Measurements from ENCODE around the gene GALNT8. TPM values are rescaled to one million over a fixed set of nuclear protein-coding genes. Genes with fewer than 3 reads are reported as not detected.

The GALNT8 gene
- total RNA-seq, 1 experiment from 2014 or later: not detected

- H3K36me3 ChIP-seq (ENCODE audit: control insufficient read depth in 1 of 2, insufficient read depth in 2 of 2, low read length in 2 of 2): no peaks in the 10 kb centered on the region
- RAD21 ChIA-PET (ENCODE audit: low non-redundant PET in 1 of 2, low total read pairs in 2 of 2, uncharacterized antibody in 2 of 2, unreplicated experiment in 2 of 2): no interaction called here
- no peak overlapping the region for H3K4me3 ChIP-seq (replicated peaks in 1 of 2; ENCODE audit: low read depth in 1 of 2, low read length in 2 of 2)
- CTCF ChIA-PET: no interaction called here
- POLR2A ChIA-PET: no interaction called here
- no peak overlapping the region for H3K27ac ChIP-seq (ENCODE audit: low read depth, low read length)
- H3K9me3 ChIP-seq (ENCODE audit: control insufficient read depth in 1 of 2, insufficient read depth in 1 of 2, low read depth in 1 of 2, low read length in 2 of 2): no peaks in the 10 kb centered on the region
- H3K27me3 ChIP-seq (ENCODE audit: insufficient read depth, low read length): peaks cover 15% of the 10 kb centered on the region
- no peaks in the 10 kb centered on the region for H4K20me1 ChIP-seq (ENCODE audit: insufficient read depth)
- intact Hi-C loops (cut with micrococcal nuclease): no loop called here
- H2AFZ ChIP-seq (ENCODE audit: low read depth, low read length, poor library complexity, severe bottlenecking): no peak overlapping the region
- no TSS peak for BruUV-seq (replicated peaks)
- no peaks in the 10 kb centered on the region for H3K9me2 ChIP-seq (ENCODE audit: insufficient read depth)
- H3K79me2 ChIP-seq (ENCODE audit: insufficient read depth, low read length): no peaks in the 10 kb centered on the region
- TF ChIP-seq POLR2A (IDR thresholded peaks at IDR 0.05; ENCODE audit: borderline replicate concordance, extremely low read depth, insufficient read depth, insufficient read length) (no peak), TCF7L2 (IDR thresholded peaks at IDR 0.05; ENCODE audit: borderline replicate concordance, extremely low read depth, insufficient read depth, insufficient read length) (no peak), ZFX (IDR thresholded peaks at IDR 0.05) (no peak), ATF3 (IDR thresholded peaks at IDR 0.05) (no peak), YY1 (IDR thresholded peaks at IDR 0.05; ENCODE audit: extremely low read depth, insufficient replicate concordance, low read depth, low read length) (no peak), CEBPB (IDR thresholded peaks at IDR 0.05; ENCODE audit: low read depth) (no peak), EGR1 (IDR thresholded peaks at IDR 0.05; ENCODE audit: low read depth) (no peak), MAX (IDR thresholded peaks at IDR 0.05) (no peak), EZH2phosphoT487 (IDR thresholded peaks at IDR 0.05; ENCODE audit: borderline replicate concordance) (no peak), EZH2 (IDR thresholded peaks at IDR 0.05) (no peak), CBX3 (IDR thresholded peaks at IDR 0.05; ENCODE audit: low read depth) (no peak), SRF (IDR thresholded peaks at IDR 0.05; ENCODE audit: low read depth) (no peak), FOSL1 (IDR thresholded peaks at IDR 0.05; ENCODE audit: low read depth) (no peak), SIN3A (IDR thresholded peaks at IDR 0.05; ENCODE audit: low read depth) (no peak), POLR2AphosphoS5 (IDR thresholded peaks at IDR 0.05; ENCODE audit: low read depth, low read length) (no peak), SP1 (IDR thresholded peaks at IDR 0.05; ENCODE audit: low read depth) (no peak), RAD21 (IDR thresholded peaks at IDR 0.05; ENCODE audit: low read depth) (no peak), JUND (IDR thresholded peaks at IDR 0.05) (no peak), CTCF (IDR thresholded peaks at IDR 0.05 in 2 of 3, conservative IDR thresholded peaks at IDR 0.05 in 1 of 3; ENCODE audit: borderline replicate concordance in 1 of 3, insufficient read depth in 1 of 3, low read depth in 2 of 3, low read length in 2 of 3) (no peak)
- no peak for ATAC-seq
- H3K9ac ChIP-seq (ENCODE audit: low read length): no peak overlapping the region
- H3K4me1 ChIP-seq (ENCODE audit: control insufficient read depth in 1 of 2, insufficient read depth in 2 of 2, low read length in 2 of 2): no peaks in the 10 kb centered on the region
- DNase-seq (ENCODE audit: low read depth, low spot score): no peak
- no peak overlapping the region for H3K4me2 ChIP-seq (ENCODE audit: low read length)
These were observed 24.5 kb downstream of the GALNT8 start for GRCh38 chr12:4744709-4745108.

Data from HCT116 (cell line).